Measurements from ENCODE around the gene IL15RA. TPM values are rescaled to one million over a fixed set of nuclear protein-coding genes. Genes with fewer than 3 reads are reported as not detected.
A peak's percentile ranks its signal among the peaks of the same experiment; 100 is the strongest.

Gene IL15RA
- total RNA-seq, 3 donors from 2014 or later (not counting 1 experiment from before 2014, with no cell fraction given) = 10.7 to 11.8 (median 11.3) TPM

- intact Hi-C loops (cut with micrococcal nuclease) = loop anchor here (1.0 to 10.0 kb wide), 3 partner anchors 37 to 130 kb away; no protein-coding TSS in a partner anchor
- Histone ChIP-seq H3K4me3 (ENCODE audit: low read length) (no peak overlapping the region), H3K36me3 (ENCODE audit: control insufficient read depth, insufficient read depth, low read length) (no peaks in the 10 kb centered on the region), H3K27ac (ENCODE audit: low read length) (peak overlapping the region; percentile 59), H3K9me3 (ENCODE audit: control insufficient read depth, insufficient read depth, low read length) (no peaks in the 10 kb centered on the region), H3K27me3 (ENCODE audit: control insufficient read depth, insufficient read depth, low read length) (no peaks in the 10 kb centered on the region), H3K4me1 (ENCODE audit: control insufficient read depth, insufficient read depth, low read length) (peaks cover 8% of the 10 kb centered on the region)
- WGBS (ENCODE audit: insufficient coverage) = 43% methylated on average over 6 of the region's 6 CpGs
- H3K9me3 Mint-ChIP-seq = no peaks in the 10 kb centered on the region
- H3K27me3 Mint-ChIP-seq (ENCODE audit: low read depth in 2 of 2) = peaks cover 0 to 4% of the 10 kb centered on the region in 2 donors
- no peak overlapping the region for H3K4me3 Mint-ChIP-seq
- H3K4me1 Mint-ChIP-seq = peaks cover 0 to 8% of the 10 kb centered on the region in 2 donors
- peak; percentile 77 for TF ChIP-seq CTCF (IDR thresholded peaks at IDR 0.05)
- H3K27ac Mint-ChIP-seq = peak overlapping the region; percentile 43
- peak; percentile 33 to 87 for DNase-seq
- no peaks in the 10 kb centered on the region for H3K36me3 Mint-ChIP-seq
- peak; percentile 70 to 84 (median 82) for ATAC-seq
These were observed 37.0 kb upstream of the IL15RA start for GRCh38 chr10:6014241-6014761.

- Mint-ChIP-seq H3K4me3 (no peak overlapping the region), H3K27me3 (ENCODE audit: low read depth in 2 of 2) (peaks cover 0 to 3% of the 10 kb centered on the region in 2 donors), H3K9me3 (no peaks in the 10 kb centered on the region), H3K36me3 (no peaks in the 10 kb centered on the region), H3K27ac (peak overlapping the region; percentile 43), H3K4me1 (peaks cover 0 to 8% of the 10 kb centered on the region in 2 donors)
- Histone ChIP-seq H3K36me3 (ENCODE audit: control insufficient read depth, insufficient read depth, low read length) (no peaks in the 10 kb centered on the region), H3K4me3 (ENCODE audit: low read length) (no peak overlapping the region), H3K4me1 (ENCODE audit: control insufficient read depth, insufficient read depth, low read length) (peaks cover 8% of the 10 kb centered on the region), H3K27me3 (ENCODE audit: control insufficient read depth, insufficient read depth, low read length) (no peaks in the 10 kb centered on the region), H3K9me3 (ENCODE audit: control insufficient read depth, insufficient read depth, low read length) (no peaks in the 10 kb centered on the region), H3K27ac (ENCODE audit: low read length) (no peak overlapping the region)
- 87% methylated on average over 16 of the region's 17 CpGs for WGBS (ENCODE audit: insufficient coverage)
- intact Hi-C loops (cut with micrococcal nuclease) = loop anchor here (1.0 to 10.0 kb wide), 3 partner anchors 38 to 131 kb away; no protein-coding TSS in a partner anchor
- ATAC-seq (no peak), DNase-seq (no peak)
- no peak for TF ChIP-seq CTCF (IDR thresholded peaks at IDR 0.05)
These were observed 36.3 kb upstream of the IL15RA start for GRCh38 chr10:6013413-6014192.

GRCh38 chr10:6012121-6012905 is 35.0 kb upstream of the IL15RA start:
- Mint-ChIP-seq H3K36me3 (no peaks in the 10 kb centered on the region), H3K4me3 (no peak overlapping the region)
- no peak for ATAC-seq

More at GRCh38 chr10:6012121-6012905, 35.0 kb upstream of the IL15RA start:
- intact Hi-C loops (cut with micrococcal nuclease) = loop anchor here (10.0 kb wide), 1 partner anchor 132 kb away; no protein-coding TSS in a partner anchor
- DNase-seq = no peak
- no peak for TF ChIP-seq CTCF (IDR thresholded peaks at IDR 0.05)
- Histone ChIP-seq H3K36me3 (ENCODE audit: control insufficient read depth, insufficient read depth, low read length) (no peaks in the 10 kb centered on the region), H3K9me3 (ENCODE audit: control insufficient read depth, insufficient read depth, low read length) (peaks cover 3% of the 10 kb centered on the region), H3K4me1 (ENCODE audit: control insufficient read depth, insufficient read depth, low read length) (peaks cover 8% of the 10 kb centered on the region), H3K27me3 (ENCODE audit: control insufficient read depth, insufficient read depth, low read length) (no peaks in the 10 kb centered on the region), H3K27ac (ENCODE audit: low read length) (no peak overlapping the region), H3K4me3 (ENCODE audit: low read length) (no peak overlapping the region)
- H3K9me3 Mint-ChIP-seq = no peaks in the 10 kb centered on the region
- 88% methylated on average over 14 of the region's 15 CpGs for WGBS (ENCODE audit: insufficient coverage)
- H3K27ac Mint-ChIP-seq = no peak overlapping the region
- H3K4me1 Mint-ChIP-seq = peaks cover 0 to 8% of the 10 kb centered on the region in 2 donors
- H3K27me3 Mint-ChIP-seq (ENCODE audit: low read depth in 2 of 2) = peaks cover 0 to 3% of the 10 kb centered on the region in 2 donors

All from natural killer cell (primary cell).